ENCODE measurements around the gene GPR173. TPM values are rescaled to one million over a fixed set of nuclear protein-coding genes. Genes with fewer than 3 reads are reported as not detected.

The GPR173 gene
- 3.7 and 4.0 TPM in 2 replicates for total RNA-seq

GRCh38 chrX:53048169-53049126, at the start of gene GPR173:
GPR173 (plus strand) TSS chrX:53048789; CDS start chrX:53076622, 27,833 bp downstream.

GRCh38 chrX:53081925-53082772, 33.6 kb downstream of the GPR173 start, which contains the start of gene TSPYL2:
TSPYL2 (plus strand) TSS chrX:53082367; CDS start chrX:53082499, 132 bp downstream.

GRCh38 chrX:53093748-53094581, 45.4 kb downstream of the GPR173 start, which contains the start of gene KANTR:
KANTR (plus strand) TSS chrX:53094142; CDS start chrX:53124273, 30,131 bp downstream.

Other genes with a start within 250 kb of the GPR173 start
- not detected in 2 replicates for gene XAGE5, start 237.5 kb upstream of the GPR173 start, total RNA-seq
- gene XAGE3, start 180.7 kb upstream of the GPR173 start, total RNA-seq, result not detected in 2 replicates
- 13.7 and 18.5 TPM in 2 replicates for gene FAM156B, start 151.5 kb upstream of the GPR173 start, total RNA-seq
- 13.4 and 19.5 TPM in 2 replicates for gene FAM156A, start 90.3 kb upstream of the GPR173 start, total RNA-seq
- gene TSPYL2, start 33.6 kb downstream of the GPR173 start, total RNA-seq, result 8.8 and 9.9 TPM in 2 replicates
- gene KANTR, start 45.4 kb downstream of the GPR173 start, total RNA-seq, result 1.3 and 1.9 TPM in 2 replicates
- gene KDM5C, start 176.4 kb downstream of the GPR173 start, total RNA-seq, result 41.0 and 49.4 TPM in 2 replicates
- 9.4 and 10.6 TPM in 2 replicates for gene IQSEC2, start 232.8 kb downstream of the GPR173 start, total RNA-seq

All from bronchus fibroblast of lung (primary cell).